OCI-LY1 (cell line): ENCODE measurements around the gene ASB11.
"Not testable (repeated sequence)": the region's sequence is repeated elsewhere in the genome, so short reads cannot be mapped to it uniquely, and the experiment has no call there.

ENCODE experiments used
- H2AFZ ChIP-seq: fragments of 200-600 bp; sonication (generic), shearing (Covaris generic); 2 replicates; pipeline ENCODE4 v1.6.0; 2014; ENCODE audit warnings: antibody characterized with exemption, mild to moderate bottlenecking, low read length
- H3F3A ChIP-seq: fragments of 200-600 bp; sonication (generic), shearing (Covaris generic); 2 replicates; pipeline ENCODE4 v1.6.0; 2014; ENCODE audit warnings: mild to moderate bottlenecking, antibody characterized with exemption, low read length, moderate library complexity; ENCODE audit not compliant: insufficient read depth
- H3K27ac ChIP-seq: fragments of 200-600 bp; sonication (generic); 2 replicates; pipeline ENCODE4 v1.5.1; 2014; ENCODE audit warnings: low read length, mixed run types, mild to moderate bottlenecking, low read depth; ENCODE audit not compliant: poor library complexity, severe bottlenecking
- H3K27me3 ChIP-seq: fragments of 200-600 bp; sonication (generic); 2 replicates; pipeline ENCODE4 v1.6.0; 2014; ENCODE audit warnings: antibody characterized with exemption, mild to moderate bottlenecking, low read length, moderate library complexity; ENCODE audit not compliant: insufficient read depth
- H3K36me3 ChIP-seq: fragments of 200-600 bp; sonication (generic); 2 replicates; pipeline ENCODE4 v1.6.1; 2014; ENCODE audit warnings: mild to moderate bottlenecking, antibody characterized with exemption, low read length, moderate library complexity, mixed read lengths; ENCODE audit not compliant: insufficient read depth
- H3K4me1 ChIP-seq: fragments of 200-600 bp; sonication (generic); 2 replicates; pipeline ENCODE4 v1.5.1; 2014; ENCODE audit warnings: mild to moderate bottlenecking, low read length, moderate library complexity; ENCODE audit not compliant: insufficient read depth, severe bottlenecking
- H3K4me2 ChIP-seq: fragments of 200-600 bp; sonication (generic), shearing (Covaris generic); 2 replicates; pipeline ENCODE4 v1.6.1; 2014; ENCODE audit warnings: low read length
- H3K4me3 ChIP-seq: fragments of 200-600 bp; sonication (generic); 2 replicates; pipeline ENCODE4 v1.5.1; 2014; ENCODE audit warnings: low read length, low read depth, mild to moderate bottlenecking, mixed read lengths; ENCODE audit not compliant: poor library complexity, severe bottlenecking
- H3K79me2 ChIP-seq: fragments of 200-600 bp; shearing (Covaris generic); 2 replicates; pipeline ENCODE4 v1.6.1; 2016; ENCODE audit warnings: mixed run types, low read length, mixed read lengths; ENCODE audit not compliant: insufficient read depth
- H3K9ac ChIP-seq: fragments of 200-600 bp; sonication (generic), shearing (Covaris generic); 2 replicates; pipeline ENCODE4 v1.6.1; 2014; ENCODE audit warnings: mild to moderate bottlenecking, low read length, mixed read lengths
- H3K9me2 ChIP-seq: fragments of 200-600 bp; sonication (generic), shearing (Covaris generic); 2 replicates; pipeline ENCODE4 v1.6.1; 2014; ENCODE audit warnings: low read depth, mild to moderate bottlenecking, low read length, mixed read lengths
- H3K9me3 ChIP-seq: fragments of 200-600 bp; shearing (Covaris generic); 2 replicates; pipeline ENCODE4 v1.6.1; 2014; ENCODE audit warnings: low read length, mixed read lengths
- H4K20me1 ChIP-seq: fragments of 200-600 bp; sonication (generic), shearing (Covaris generic); 2 replicates; pipeline ENCODE4 v1.6.0; 2016; ENCODE audit warnings: mild to moderate bottlenecking, low read length; ENCODE audit not compliant: insufficient read depth
- CTCF ChIP-seq: fragments of 200-600 bp; sonication (generic), shearing (Covaris generic); IDR thresholded peaks from 2 replicates; pipeline ENCODE4 v1.5.1; 2017; ENCODE audit warnings: mild to moderate bottlenecking, antibody characterized with exemption, low read length, moderate library complexity, mixed read lengths
- EZH2 ChIP-seq: fragments of 200-600 bp; sonication (generic), shearing (Covaris generic); IDR thresholded peaks from 2 replicates; pipeline ENCODE4 v1.8.0; 2017; ENCODE audit warnings: borderline replicate concordance, mixed run types, mild to moderate bottlenecking, antibody characterized with exemption, low read length, moderate library complexity, mixed read lengths

Gene ASB11

DNA sequence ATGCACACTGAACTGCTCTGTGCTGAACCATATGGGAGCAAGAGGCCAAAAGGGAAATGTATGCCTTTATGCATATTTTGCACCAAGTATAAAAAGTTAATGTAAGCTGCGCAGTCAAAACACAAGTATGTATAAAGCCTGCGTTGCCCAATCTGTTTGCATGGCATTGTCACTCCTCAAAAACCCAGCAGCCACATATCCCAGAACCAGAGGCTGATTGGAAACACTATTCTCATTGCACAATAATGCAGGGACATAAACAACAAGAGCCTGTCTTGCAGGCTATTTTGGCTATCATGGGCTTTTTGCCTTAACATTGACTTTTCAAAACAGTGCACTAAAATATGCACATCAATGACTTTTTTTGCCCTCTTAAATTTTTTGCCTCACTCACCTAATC lies 40.5 kb downstream of the ASB11 start:
- Histone ChIP-seq H3K4me1 (no peaks in the 10 kb centered on the region), H3K9ac (no peak overlapping the region), H3K79me2 (no peaks in the 10 kb centered on the region), H3K9me3 (no peaks in the 10 kb centered on the region), H3K4me2 (no peak overlapping the region), H3K27ac (no peak overlapping the region), H3K36me3 (no peaks in the 10 kb centered on the region), H4K20me1 (no peaks in the 10 kb centered on the region), H3F3A (no peaks in the 10 kb centered on the region), H2AFZ (no peak overlapping the region), H3K4me3 (no peak overlapping the region), H3K9me2 (no peaks in the 10 kb centered on the region), H3K27me3 (no peaks in the 10 kb centered on the region)
- TF ChIP-seq CTCF (no peak), EZH2 (no peak)

DNA sequence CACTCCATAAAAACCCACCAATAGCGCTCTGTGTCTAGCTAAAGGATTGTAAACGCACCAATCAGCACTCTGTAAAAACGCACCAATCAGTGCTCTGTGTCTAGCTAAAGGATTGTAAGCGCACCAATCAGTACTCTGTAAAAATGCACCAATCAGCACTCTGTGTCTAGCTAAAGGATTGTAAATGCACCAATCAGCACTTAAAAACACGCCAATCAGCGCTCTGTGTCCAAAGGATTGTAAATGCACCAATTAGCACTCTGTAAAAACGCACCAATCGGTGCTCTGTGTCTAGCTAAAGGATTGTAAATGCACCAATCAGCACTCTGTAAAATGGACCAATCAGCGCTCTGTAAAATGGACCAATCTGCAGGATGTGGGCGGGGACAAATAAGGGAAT lies 42.2 kb downstream of the ASB11 start:
- not testable (repeated sequence) for H3K36me3 ChIP-seq, H3K4me2 ChIP-seq, H3K9ac ChIP-seq, H4K20me1 ChIP-seq, H2AFZ ChIP-seq, H3K4me1 ChIP-seq, H3F3A ChIP-seq, H3K9me2 ChIP-seq, H3K27me3 ChIP-seq, H3K27ac ChIP-seq, H3K4me3 ChIP-seq, H3K79me2 ChIP-seq, H3K9me3 ChIP-seq

DNA sequence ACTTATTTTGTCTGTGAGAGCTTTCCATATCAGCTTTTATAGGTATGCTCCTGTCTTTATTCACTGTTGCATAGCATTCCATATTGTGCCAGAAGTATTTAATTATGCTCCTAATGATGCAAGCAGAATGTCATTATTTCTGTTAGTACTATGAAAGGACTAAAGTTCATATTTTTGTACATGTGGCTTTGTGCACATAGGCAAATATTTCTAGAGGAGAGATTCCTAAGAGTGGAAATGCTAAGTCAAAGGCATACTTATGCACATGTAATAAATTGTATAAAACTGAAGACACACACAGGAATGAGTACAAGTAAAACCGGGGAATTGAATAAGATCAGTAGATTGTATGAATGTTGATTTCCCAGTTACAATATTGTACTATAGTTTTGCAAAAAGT lies 43.7 kb downstream of the ASB11 start:
- no peaks in the 10 kb centered on the region for H3K36me3 ChIP-seq
- no peaks in the 10 kb centered on the region for H3K79me2 ChIP-seq
- no peaks in the 10 kb centered on the region for H3K4me1 ChIP-seq
- no peaks in the 10 kb centered on the region for H4K20me1 ChIP-seq
- no peaks in the 10 kb centered on the region for H3K27me3 ChIP-seq
- no peak overlapping the region for H3K4me2 ChIP-seq
- H3K9me3 ChIP-seq: no peaks in the 10 kb centered on the region
- H3K9ac ChIP-seq: no peak overlapping the region
- no peak overlapping the region for H2AFZ ChIP-seq
- H3K4me3 ChIP-seq: no peak overlapping the region
- H3K27ac ChIP-seq: no peak overlapping the region
- no peaks in the 10 kb centered on the region for H3K9me2 ChIP-seq
- no peaks in the 10 kb centered on the region for H3F3A ChIP-seq
- TF ChIP-seq EZH2 (no peak), CTCF (no peak)

- Histone ChIP-seq H4K20me1 (no peaks in the 10 kb centered on the region), H3K4me3 (no peak within 1 kb of the TSS), H3K4me2 (no peak within 1 kb of the TSS), H3F3A (no peaks in the 10 kb centered on the region), H3K27ac (no peak within 1 kb of the TSS), H3K9me2 (no peaks in the 10 kb centered on the region), H3K36me3 (no peaks in the 10 kb centered on the region), H3K4me1 (no peaks in the 10 kb centered on the region), H3K79me2 (no peaks in the 10 kb centered on the region), H3K9ac (no peak within 1 kb of the TSS), H3K9me3 (no peaks in the 10 kb centered on the region), H3K27me3 (no peaks in the 10 kb centered on the region), H2AFZ (no peak within 1 kb of the TSS)
- no peak for TF ChIP-seq CTCF
Observed at GRCh38 chrX:15269618-15270521, 45.6 kb downstream of the ASB11 start, which contains the start of gene ASB9. Gene ASB9, minus strand, starts transcription at chrX:15270083. Its CDS starts 209 bp downstream, at chrX:15269874.
